ENCODE data around the gene POTEI.
"Not testable (repeated sequence)": the region's sequence is repeated elsewhere in the genome, so short reads cannot be mapped to it uniquely, and the experiment has no call there.

Gene POTEI

GRCh38 chr2:130509228-130509627 is at the start of gene POTEI:
POTEI (minus strand) TSS chr2:130509328; CDS start chr2:130509235, 93 bp downstream.
- DNase-seq (ENCODE audit: low read depth, low spot score); H3K4me3 ChIP-seq (ENCODE audit: low read depth, low read length); in situ Hi-C loops (cut with HindIII; ENCODE audit: low sequenced_read_pairs): not testable (repeated sequence)

DNA sequence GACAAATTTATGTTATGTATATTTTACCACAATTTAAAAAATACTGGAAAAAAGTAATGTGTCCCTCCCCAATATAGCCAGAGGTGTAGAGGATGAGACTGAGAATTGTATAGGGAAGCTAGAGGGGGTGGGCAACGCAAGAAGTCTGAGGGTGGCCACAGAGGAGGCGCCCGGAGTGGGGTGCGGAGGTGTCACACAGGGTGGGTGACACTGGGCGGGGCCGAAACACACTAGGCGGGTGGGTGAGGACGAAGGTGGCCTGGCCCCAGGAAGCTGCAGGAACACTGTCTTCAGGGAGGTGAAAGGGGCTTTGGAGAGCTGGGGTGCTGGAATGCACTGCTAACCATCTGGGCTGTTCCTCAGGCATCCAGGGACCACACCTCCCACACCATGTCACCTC is 47.3 kb upstream of the POTEI start:
- in situ Hi-C loops (cut with HindIII; ENCODE audit: low sequenced_read_pairs); H3K4me3 ChIP-seq (ENCODE audit: low read depth, low read length); DNase-seq (ENCODE audit: low read depth, low spot score): not testable (repeated sequence)

DNA sequence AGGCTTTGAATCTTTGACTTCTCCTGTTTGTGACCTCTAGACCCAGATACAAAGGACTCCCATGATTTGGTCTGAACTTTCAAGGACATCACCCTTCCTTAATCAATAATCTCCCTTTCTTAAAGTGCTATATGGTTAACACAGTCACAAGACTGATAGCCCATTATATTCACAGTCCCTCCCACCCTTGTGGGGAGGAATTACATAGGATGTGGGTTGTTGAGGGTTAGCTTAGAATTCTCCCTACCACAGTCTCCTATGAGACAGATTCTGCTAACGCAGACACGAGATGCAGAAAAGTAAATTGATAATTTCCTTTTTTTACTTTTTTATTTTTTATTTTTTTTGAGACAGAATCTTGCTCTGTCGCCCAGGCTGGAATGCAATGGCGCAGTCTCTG is 45.0 kb upstream of the POTEI start:
- in situ Hi-C loops (cut with HindIII; ENCODE audit: low sequenced_read_pairs); DNase-seq (ENCODE audit: low read depth, low spot score); H3K4me3 ChIP-seq (ENCODE audit: low read depth, low read length): not testable (repeated sequence)

GRCh38 chr2:130549475-130549874 is 40.3 kb upstream of the POTEI start:
- H3K4me3 ChIP-seq (ENCODE audit: low read depth, low read length); in situ Hi-C loops (cut with HindIII; ENCODE audit: low sequenced_read_pairs); DNase-seq (ENCODE audit: low read depth, low spot score): not testable (repeated sequence)

DNA sequence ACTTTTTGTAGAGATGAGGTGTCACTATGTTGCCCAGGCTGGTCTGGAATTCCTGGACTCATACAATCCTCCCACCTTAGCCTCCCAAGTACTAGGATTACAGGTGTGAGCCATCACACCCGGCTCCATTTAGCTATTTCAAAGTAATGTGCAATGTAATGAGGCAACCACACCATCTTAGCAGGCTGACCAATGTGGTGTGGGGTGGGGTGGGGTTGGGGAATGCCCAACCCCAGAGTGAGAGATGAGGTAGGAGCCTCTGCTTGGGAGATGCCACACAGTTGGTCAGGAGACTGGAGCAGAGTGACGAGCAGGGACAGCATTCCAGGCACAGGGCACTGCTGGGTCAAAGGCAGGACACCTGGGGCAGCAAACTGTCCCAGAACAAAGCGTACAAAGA is 39.3 kb upstream of the POTEI start:
- H3K4me3 ChIP-seq (ENCODE audit: low read depth, low read length); DNase-seq (ENCODE audit: low read depth, low spot score); in situ Hi-C loops (cut with HindIII; ENCODE audit: low sequenced_read_pairs): not testable (repeated sequence)

DNA sequence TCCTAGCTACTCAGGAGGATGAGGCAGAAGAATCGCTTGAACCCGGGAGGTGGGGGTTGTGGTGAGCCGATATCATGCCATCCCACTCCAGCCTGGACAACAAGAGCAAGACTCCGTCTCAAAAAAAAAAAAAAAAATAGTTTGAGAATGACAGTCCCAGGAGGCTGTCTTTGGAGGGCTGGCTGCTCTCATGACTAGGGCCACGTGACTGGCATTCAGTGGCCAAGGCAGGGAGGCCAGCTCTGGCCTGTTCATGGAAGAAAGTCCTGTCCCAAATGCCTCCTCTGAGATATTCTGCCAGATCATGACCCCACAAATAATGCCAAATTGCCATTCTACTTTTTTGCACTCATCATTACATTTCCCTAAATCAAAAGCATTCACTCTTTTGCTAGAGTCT is 35.9 kb upstream of the POTEI start:
- in situ Hi-C loops (cut with HindIII; ENCODE audit: low sequenced_read_pairs); H3K4me3 ChIP-seq (ENCODE audit: low read depth, low read length); DNase-seq (ENCODE audit: low read depth, low spot score): not testable (repeated sequence)

DNA sequence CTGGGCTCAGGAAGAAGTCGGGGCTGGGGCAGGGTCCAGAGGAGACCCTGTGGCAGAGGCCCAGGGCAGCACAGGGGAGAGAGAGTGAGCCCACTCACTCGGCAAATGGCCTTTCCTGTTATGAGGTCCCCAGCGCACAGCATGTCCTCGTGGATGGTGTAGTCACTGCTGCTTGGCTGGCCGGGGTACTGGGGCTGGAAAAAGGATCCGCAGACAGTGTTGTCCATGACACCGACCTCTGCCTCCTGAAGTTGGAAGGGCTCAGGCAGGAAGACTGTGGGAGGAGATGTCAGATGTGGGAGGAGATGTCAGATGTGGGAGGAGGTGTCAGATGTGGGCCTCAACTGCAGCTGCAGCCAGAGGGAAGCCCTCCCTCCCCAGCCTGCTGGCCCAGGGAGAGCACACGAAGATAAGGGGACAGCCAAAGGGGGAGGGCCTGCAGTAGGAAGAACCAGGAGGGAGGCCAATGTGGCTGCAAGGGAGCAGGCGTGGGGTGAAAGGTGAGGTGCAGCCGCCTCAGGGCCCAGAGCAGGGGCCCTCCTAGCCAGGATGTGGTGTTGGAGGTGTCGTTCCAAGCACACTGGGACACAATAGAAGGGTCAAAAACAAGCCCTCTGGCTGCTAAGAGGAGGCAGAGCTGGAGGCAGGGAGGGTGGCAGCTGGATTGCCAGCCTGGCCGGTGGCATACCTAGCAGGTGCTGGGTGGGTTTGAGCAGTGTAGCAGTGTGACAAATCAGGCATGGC is 34.8 kb upstream of the POTEI start:
- in situ Hi-C loops (cut with HindIII; ENCODE audit: low sequenced_read_pairs): not testable (repeated sequence)

GRCh38 chr2:130542789-130543188 is 33.7 kb upstream of the POTEI start:
- H3K4me3 ChIP-seq (ENCODE audit: low read depth, low read length); in situ Hi-C loops (cut with HindIII; ENCODE audit: low sequenced_read_pairs); DNase-seq (ENCODE audit: low read depth, low spot score): not testable (repeated sequence)

More for the DNA sequence above, 34.8 kb upstream of the POTEI start:
- H3K4me3 ChIP-seq (ENCODE audit: low read depth, low read length); DNase-seq (ENCODE audit: low read depth, low spot score): not testable (repeated sequence)

DNA sequence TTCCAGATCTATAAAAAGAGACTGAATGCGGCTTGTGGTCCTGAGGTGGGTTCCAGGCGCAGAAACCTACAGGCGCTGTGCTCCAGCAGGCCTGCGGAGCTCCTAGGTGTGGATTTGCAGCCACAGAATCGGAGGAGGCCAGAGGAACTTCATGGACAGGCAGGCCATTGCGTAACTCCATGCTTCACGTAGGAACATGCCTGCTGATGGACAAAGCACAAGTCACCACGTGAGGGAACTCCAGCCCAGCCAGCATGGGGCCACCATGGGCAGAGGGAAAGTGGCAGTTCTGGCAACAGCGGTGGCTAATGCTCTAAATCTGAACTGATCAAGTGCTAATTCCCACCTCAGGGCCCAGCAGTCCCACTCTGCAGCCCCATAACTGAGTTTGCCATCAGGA is 29.1 kb upstream of the POTEI start:
- DNase-seq (ENCODE audit: low read depth, low spot score); in situ Hi-C loops (cut with HindIII; ENCODE audit: low sequenced_read_pairs); H3K4me3 ChIP-seq (ENCODE audit: low read depth, low read length): not testable (repeated sequence)

DNA sequence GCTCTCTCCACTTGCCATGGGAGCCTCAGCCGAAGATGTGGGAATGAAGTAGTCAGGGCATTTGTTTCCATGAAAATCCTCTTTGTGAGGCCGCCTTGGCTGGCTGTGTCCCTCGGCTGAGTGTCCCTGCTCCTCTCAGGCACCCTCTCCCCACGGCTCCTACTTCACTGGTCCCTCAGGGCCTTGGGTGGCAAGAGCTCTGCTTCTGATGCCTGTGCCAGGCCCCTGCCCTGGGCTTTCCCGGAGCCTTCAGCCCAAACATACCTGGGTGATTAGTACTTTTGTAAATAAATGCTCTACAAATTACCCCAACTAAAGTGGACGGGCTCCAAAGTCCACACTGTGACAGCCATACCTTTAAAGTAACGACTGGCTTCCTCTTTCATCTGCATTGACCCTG is 27.5 kb upstream of the POTEI start:
- H3K4me3 ChIP-seq (ENCODE audit: low read depth, low read length); DNase-seq (ENCODE audit: low read depth, low spot score); in situ Hi-C loops (cut with HindIII; ENCODE audit: low sequenced_read_pairs): not testable (repeated sequence)

DNA sequence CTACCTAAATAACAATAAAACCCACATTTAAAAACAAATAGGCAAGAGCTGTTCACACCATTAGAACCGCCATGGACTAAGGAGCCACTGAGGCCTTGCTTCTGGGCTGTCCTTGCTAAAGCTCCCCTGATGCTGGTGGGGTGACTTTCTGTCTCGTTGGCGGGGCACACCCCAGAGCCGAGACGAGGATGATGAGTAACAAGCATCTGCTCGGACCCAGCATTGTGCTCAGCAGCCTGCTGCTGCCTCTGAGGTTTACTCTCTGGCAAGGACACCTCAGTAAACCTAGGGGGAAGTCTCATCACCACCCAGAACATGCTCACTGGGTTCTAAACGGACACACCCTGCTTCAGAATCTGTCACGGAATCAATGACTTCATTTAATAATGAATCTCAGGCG is 22.5 kb upstream of the POTEI start:
- in situ Hi-C loops (cut with HindIII; ENCODE audit: low sequenced_read_pairs); DNase-seq (ENCODE audit: low read depth, low spot score); H3K4me3 ChIP-seq (ENCODE audit: low read depth, low read length): not testable (repeated sequence)

GRCh38 chr2:130531225-130531624 is 22.1 kb upstream of the POTEI start:
- in situ Hi-C loops (cut with HindIII; ENCODE audit: low sequenced_read_pairs); DNase-seq (ENCODE audit: low read depth, low spot score); H3K4me3 ChIP-seq (ENCODE audit: low read depth, low read length): not testable (repeated sequence)

DNA sequence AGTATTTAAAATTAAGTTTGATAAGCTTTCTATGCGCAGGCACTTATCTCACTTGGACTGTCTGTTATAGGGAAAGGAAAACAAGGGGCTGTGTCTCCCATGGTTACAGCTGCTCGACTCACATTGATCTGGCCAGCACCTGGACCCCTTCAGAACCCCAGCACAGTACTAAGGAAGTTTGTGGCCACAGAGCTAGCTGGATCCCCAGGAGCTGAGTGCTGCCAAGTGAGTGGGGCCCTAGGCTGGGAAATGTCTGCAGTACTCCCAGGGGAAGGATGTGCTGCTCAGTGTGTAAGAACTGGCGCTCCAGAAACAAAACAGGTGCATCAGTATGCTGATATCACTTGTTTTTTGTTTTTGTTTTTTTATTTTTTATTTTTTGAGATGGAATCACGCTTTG is 21.1 kb upstream of the POTEI start:
- DNase-seq (ENCODE audit: low read depth, low spot score); in situ Hi-C loops (cut with HindIII; ENCODE audit: low sequenced_read_pairs); H3K4me3 ChIP-seq (ENCODE audit: low read depth, low read length): not testable (repeated sequence)

- H3K4me3 ChIP-seq (ENCODE audit: low read depth, low read length); DNase-seq (ENCODE audit: low read depth, low spot score); in situ Hi-C loops (cut with HindIII; ENCODE audit: low sequenced_read_pairs): not testable (repeated sequence)
Observed at GRCh38 chr2:130529545-130529944, 20.4 kb upstream of the POTEI start.

GRCh38 chr2:130527365-130527967 is 18.3 kb upstream of the POTEI start:
- in situ Hi-C loops (cut with HindIII; ENCODE audit: low sequenced_read_pairs); DNase-seq (ENCODE audit: low read depth, low spot score); H3K4me3 ChIP-seq (ENCODE audit: low read depth, low read length): not testable (repeated sequence)

DNA sequence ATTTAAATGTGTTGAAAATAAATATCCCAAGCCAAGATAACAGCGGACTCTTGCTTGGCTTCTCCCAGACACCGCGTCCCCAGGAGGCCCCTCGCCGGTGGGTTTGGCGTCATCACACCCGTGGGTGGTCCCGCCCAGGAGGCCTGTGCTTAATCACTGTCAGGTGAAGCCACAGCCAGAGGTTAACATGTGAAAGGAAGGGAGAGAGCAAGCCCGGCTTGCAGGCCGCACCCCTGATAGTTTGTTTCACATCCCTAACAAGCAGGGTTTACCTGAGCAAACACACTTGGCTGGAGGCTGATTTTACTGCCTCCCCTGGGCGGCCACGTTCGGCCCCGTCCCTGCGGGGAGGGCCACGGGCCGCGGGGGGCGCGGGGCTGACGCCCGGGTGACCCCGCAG is 13.3 kb upstream of the POTEI start:
- H3K4me3 ChIP-seq (ENCODE audit: low read depth, low read length); DNase-seq (ENCODE audit: low read depth, low spot score); in situ Hi-C loops (cut with HindIII; ENCODE audit: low sequenced_read_pairs): not testable (repeated sequence)

GRCh38 chr2:130520992-130521391 is 11.9 kb upstream of the POTEI start, which contains the start of gene CFC1B:
CFC1B (plus strand) TSS chr2:130521222; CDS start chr2:130521485, 263 bp downstream.
- in situ Hi-C loops (cut with HindIII; ENCODE audit: low sequenced_read_pairs): not testable (repeated sequence)

GRCh38 chr2:130518516-130519106 is 9.5 kb upstream of the POTEI start:
- in situ Hi-C loops (cut with HindIII; ENCODE audit: low sequenced_read_pairs); H3K4me3 ChIP-seq (ENCODE audit: low read depth, low read length); DNase-seq (ENCODE audit: low read depth, low spot score): not testable (repeated sequence)

More at GRCh38 chr2:130520992-130521391, 11.9 kb upstream of the POTEI start, which contains the start of gene CFC1B:
- not testable (repeated sequence) for DNase-seq (ENCODE audit: low read depth, low spot score); H3K4me3 ChIP-seq (ENCODE audit: low read depth, low read length)

Measured in astrocyte of the spinal cord (primary cell).